Testis (tissue), 2 donors: ENCODE measurements around the gene GAB2.

Experiments
- POLR2A ChIP-seq: fragments of 450-650 bp; IDR thresholded peaks from one replicate; pipeline ENCODE4 v1.6.1; 2017; ENCODE audit warnings: antibody characterized with exemption, mild to moderate bottlenecking, moderate library complexity
- TF ChIP-seq, protein P1 (sequence below), 3 experiments: fragments of 450-650 bp in 2 of 3; fragments of 200-600 bp in 1 of 3; sonication (generic) in 1 of 3; IDR thresholded peaks; one replicate each; pipeline ENCODE4 v1.5.1; 2016 to 2019; ENCODE audit warnings: antibody characterized with exemption in 3 of 3, mild to moderate bottlenecking in 2 of 3, moderate library complexity in 1 of 3

DNA sequence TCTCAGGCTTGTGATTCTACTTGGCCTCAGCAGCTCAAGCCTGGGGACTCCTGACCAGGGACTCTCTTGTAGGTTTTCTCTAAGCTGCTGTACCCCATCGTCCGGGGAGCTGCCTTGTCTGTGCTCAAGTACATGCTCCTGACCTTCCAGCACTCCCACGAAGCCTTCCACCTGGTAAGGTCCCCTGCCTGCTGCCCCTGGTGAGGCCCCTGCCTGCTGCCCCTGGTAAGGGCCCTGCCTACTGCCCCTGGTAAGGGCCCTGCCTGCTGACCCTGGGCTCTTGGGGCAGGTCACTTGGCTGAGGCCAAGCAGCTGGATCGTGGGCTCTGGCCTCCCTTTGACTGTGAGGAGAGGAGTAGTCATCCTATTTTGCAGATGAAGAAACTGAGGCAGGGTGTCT lies 217.6 kb downstream of the GAB2 start:
- TF ChIP-seq, protein P1, sequence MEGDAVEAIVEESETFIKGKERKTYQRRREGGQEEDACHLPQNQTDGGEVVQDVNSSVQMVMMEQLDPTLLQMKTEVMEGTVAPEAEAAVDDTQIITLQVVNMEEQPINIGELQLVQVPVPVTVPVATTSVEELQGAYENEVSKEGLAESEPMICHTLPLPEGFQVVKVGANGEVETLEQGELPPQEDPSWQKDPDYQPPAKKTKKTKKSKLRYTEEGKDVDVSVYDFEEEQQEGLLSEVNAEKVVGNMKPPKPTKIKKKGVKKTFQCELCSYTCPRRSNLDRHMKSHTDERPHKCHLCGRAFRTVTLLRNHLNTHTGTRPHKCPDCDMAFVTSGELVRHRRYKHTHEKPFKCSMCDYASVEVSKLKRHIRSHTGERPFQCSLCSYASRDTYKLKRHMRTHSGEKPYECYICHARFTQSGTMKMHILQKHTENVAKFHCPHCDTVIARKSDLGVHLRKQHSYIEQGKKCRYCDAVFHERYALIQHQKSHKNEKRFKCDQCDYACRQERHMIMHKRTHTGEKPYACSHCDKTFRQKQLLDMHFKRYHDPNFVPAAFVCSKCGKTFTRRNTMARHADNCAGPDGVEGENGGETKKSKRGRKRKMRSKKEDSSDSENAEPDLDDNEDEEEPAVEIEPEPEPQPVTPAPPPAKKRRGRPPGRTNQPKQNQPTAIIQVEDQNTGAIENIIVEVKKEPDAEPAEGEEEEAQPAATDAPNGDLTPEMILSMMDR (IDR thresholded peaks at IDR 0.05): no peak
- TF ChIP-seq POLR2A: no peak
